Measurements from ENCODE around the gene GPR149.
"Not testable (repeated sequence)": the region's sequence is repeated elsewhere in the genome, so short reads cannot be mapped to it uniquely, and the experiment has no call there.

Gene GPR149

GRCh38 chr3:154430014-154430413, at the start of gene GPR149:
GPR149 (minus strand) TSS chr3:154430190; CDS start chr3:154429615, 575 bp downstream.
- peak; percentile 61 for DNase-seq

- DNase-seq = no peak
Measured at GRCh38 chr3:154473769-154474168, 43.8 kb upstream of the GPR149 start.

GRCh38 chr3:154469585-154469984, 39.6 kb upstream of the GPR149 start:
- DNase-seq = no peak

- DNase-seq = no peak
Measured at GRCh38 chr3:154464440-154465190, 34.6 kb upstream of the GPR149 start.

GRCh38 chr3:154458560-154458959, 28.6 kb upstream of the GPR149 start:
- no peak for DNase-seq

- DNase-seq = not testable (repeated sequence)
Measured at GRCh38 chr3:154439081-154439480, 9.1 kb upstream of the GPR149 start.

GRCh38 chr3:154431043-154431442, 1.1 kb upstream of the GPR149 start:
- DNase-seq = peak; percentile 5

- peak; percentile 47 for DNase-seq
Measured at GRCh38 chr3:154428286-154429206, 1.4 kb downstream of the GPR149 start.

- DNase-seq = peak; percentile 73
Measured at GRCh38 chr3:154427685-154428285, 2.2 kb downstream of the GPR149 start.

GRCh38 chr3:154422694-154423093, 7.3 kb downstream of the GPR149 start:
- no peak for DNase-seq

GRCh38 chr3:154421083-154421482, 8.9 kb downstream of the GPR149 start:
- no peak for DNase-seq

- DNase-seq = no peak
Measured at GRCh38 chr3:154398084-154398967, 31.7 kb downstream of the GPR149 start.

- DNase-seq = no peak
Measured at GRCh38 chr3:154389861-154390260, 40.1 kb downstream of the GPR149 start.

- DNase-seq = no peak
Measured at GRCh38 chr3:154384479-154384878, 45.5 kb downstream of the GPR149 start.

- no peak for DNase-seq
Measured at GRCh38 chr3:154378311-154378710, 51.7 kb downstream of the GPR149 start.

- DNase-seq = no peak
Measured at GRCh38 chr3:154367221-154367620, 62.8 kb downstream of the GPR149 start.

GRCh38 chr3:154364849-154365248, 65.1 kb downstream of the GPR149 start:
- DNase-seq = no peak

GRCh38 chr3:154361099-154361498, 68.9 kb downstream of the GPR149 start:
- DNase-seq = no peak

GRCh38 chr3:154356009-154356408, 74.0 kb downstream of the GPR149 start:
- DNase-seq = no peak

GRCh38 chr3:154349223-154349622, 80.8 kb downstream of the GPR149 start:
- no peak for DNase-seq

- no peak for DNase-seq
Measured at GRCh38 chr3:154345422-154346122, 84.4 kb downstream of the GPR149 start.

- DNase-seq = no peak
Measured at GRCh38 chr3:154338570-154338969, 91.4 kb downstream of the GPR149 start.
